GM18499 (cell line): ENCODE data around the gene PLEKHO2.

Experiments used
- ATAC-seq: cut with Tn5 transposase; IDR thresholded peaks from one replicate; pipeline ENCODE4 v1.9.1; 2021; ENCODE audit warnings: moderate number of reproducible peaks; ENCODE audit not compliant: insufficient read depth, unreplicated experiment

Gene PLEKHO2

GRCh38 chr15:64855205-64855975 lies 13.7 kb downstream of the PLEKHO2 start:
- ATAC-seq = no peak

- ATAC-seq = no peak
Measured at GRCh38 chr15:64856429-64857145, 14.9 kb downstream of the PLEKHO2 start.

- no peak for ATAC-seq
Measured at GRCh38 chr15:64857421-64857820, 15.7 kb downstream of the PLEKHO2 start.

GRCh38 chr15:64858021-64858575 lies 16.4 kb downstream of the PLEKHO2 start:
- ATAC-seq = no peak

- ATAC-seq = no peak
Measured at GRCh38 chr15:64859226-64859625, 17.5 kb downstream of the PLEKHO2 start.

- no peak for ATAC-seq
Measured at GRCh38 chr15:64861331-64861730, 19.6 kb downstream of the PLEKHO2 start.

- ATAC-seq = no peak
Measured at GRCh38 chr15:64861960-64862359, 20.2 kb downstream of the PLEKHO2 start.

- ATAC-seq = no peak
Measured at GRCh38 chr15:64862408-64862807, 20.7 kb downstream of the PLEKHO2 start.

- ATAC-seq = no peak
Measured at GRCh38 chr15:64864068-64864467, 22.4 kb downstream of the PLEKHO2 start.

GRCh38 chr15:64865126-64865997 lies 23.6 kb downstream of the PLEKHO2 start:
- ATAC-seq = no peak

- no peak for ATAC-seq
Measured at GRCh38 chr15:64865998-64866520, 24.3 kb downstream of the PLEKHO2 start.

GRCh38 chr15:64869501-64869900 lies 27.8 kb downstream of the PLEKHO2 start:
- ATAC-seq = no peak

- ATAC-seq = no peak
Measured at GRCh38 chr15:64870353-64870752, 28.6 kb downstream of the PLEKHO2 start.

GRCh38 chr15:64875641-64876223 lies 34.0 kb downstream of the PLEKHO2 start:
- ATAC-seq = no peak

GRCh38 chr15:64877435-64877834 lies 35.7 kb downstream of the PLEKHO2 start:
- no peak for ATAC-seq

GRCh38 chr15:64878705-64879104 lies 37.0 kb downstream of the PLEKHO2 start:
- ATAC-seq = no peak

GRCh38 chr15:64883100-64883581 lies 41.4 kb downstream of the PLEKHO2 start:
- ATAC-seq = no peak

GRCh38 chr15:64883997-64884511 lies 42.3 kb downstream of the PLEKHO2 start:
- no peak for ATAC-seq

GRCh38 chr15:64884679-64885078 lies 43.0 kb downstream of the PLEKHO2 start:
- ATAC-seq = no peak

GRCh38 chr15:64888336-64888735 lies 46.6 kb downstream of the PLEKHO2 start:
- ATAC-seq = no peak
